IMR-90 (cell line): ENCODE data around the gene ANO2. TPM values are rescaled to one million over a fixed set of nuclear protein-coding genes. Genes with fewer than 3 reads are reported as not detected.

Experiments
- ATAC-seq: fragments of 200-7000 bp; cut with Tn5 transposase; 2 replicates; pipeline ENCODE4 v1.9.1; 2020; ENCODE audit warnings: low read depth, mild to moderate bottlenecking, moderate library complexity
- BruUV-seq: library from RNA; stranded (reverse); fragments of 400-500 nt; replicated peaks from 2 replicates; lab custom pipeline; 2021; lab: Mats Ljungman, UMichigan
- CTCF ChIA-PET: fragments of 300-600 bp; formaldehyde crosslinking; extraction: SDS; loops from one replicate; lab custom pipeline; 2021; ENCODE audit warnings: antibody characterized with exemption; lab: Yijun Ruan, JAX
- POLR2A ChIA-PET: fragments of 300-600 bp; sonication (Branson Sonifier 250); formaldehyde crosslinking; loops from one replicate; lab custom pipeline; 2022; ENCODE audit warnings: antibody characterized with exemption; ENCODE audit not compliant: unreplicated experiment; lab: Charles Lee
- DNase-seq: peaks from one replicate; pipeline ENCODE4 v3.0.0; 2013
- H2AFZ ChIP-seq: replicated peaks from 2 replicates; pipeline ENCODE3; 2013; ENCODE audit warnings: low read length, mild to moderate bottlenecking; ENCODE audit not compliant: poor library complexity
- H2AK5ac ChIP-seq: 2 replicates; pipeline ENCODE4 v1.6.1; 2013; ENCODE audit warnings: low read depth, low read length, inconsistent platforms
- H2AK9ac ChIP-seq: replicated peaks from 2 replicates; pipeline ENCODE3; 2013; ENCODE audit warnings: mild to moderate bottlenecking, low read depth, low read length, moderate library complexity; ENCODE audit not compliant: poor library complexity
- H2BK120ac ChIP-seq: 2 replicates; pipeline ENCODE4 v1.6.1; 2013; ENCODE audit warnings: low read depth, low read length, inconsistent platforms
- H2BK15ac ChIP-seq: 3 replicates; pipeline ENCODE4 v1.6.1; 2013; ENCODE audit warnings: low read depth, low read length, inconsistent platforms
- H2BK20ac ChIP-seq: 2 replicates; pipeline ENCODE4 v1.6.1; 2013; ENCODE audit warnings: low read depth, mild to moderate bottlenecking, inconsistent platforms, low read length, moderate library complexity
- H2BK5ac ChIP-seq: 2 replicates; pipeline ENCODE4 v1.6.1; 2013; ENCODE audit warnings: mild to moderate bottlenecking, low read depth, low read length, inconsistent platforms; ENCODE audit not compliant: poor library complexity, severe bottlenecking
- H3K14ac ChIP-seq: replicated peaks from 2 replicates; pipeline ENCODE4 v1.6.1; 2013; ENCODE audit warnings: low read depth, low read length, inconsistent platforms
- H3K18ac ChIP-seq: 2 replicates; pipeline ENCODE4 v1.6.1; 2013; ENCODE audit warnings: low read depth, low read length, control low read depth
- H3K23ac ChIP-seq: 2 replicates; pipeline ENCODE4 v1.6.1; 2013; ENCODE audit warnings: low read depth, low read length, inconsistent platforms
- H3K27ac ChIP-seq: 2 replicates; pipeline ENCODE4 v1.5.1; 2013; ENCODE audit warnings: mild to moderate bottlenecking, control low read depth, low read length; ENCODE audit not compliant: insufficient read depth
- H3K27me3 ChIP-seq: 2 replicates; pipeline ENCODE4 v1.6.1; 2013; ENCODE audit warnings: low read length; ENCODE audit not compliant: control insufficient read depth, insufficient read depth
- H3K36me3 ChIP-seq: 2 replicates; pipeline ENCODE4 v1.6.1; 2013; ENCODE audit warnings: low read length, mixed read lengths; ENCODE audit not compliant: control insufficient read depth, insufficient read depth
- H3K4ac ChIP-seq: 2 replicates; pipeline ENCODE4 v1.6.1; 2013; ENCODE audit warnings: low read depth, low read length, inconsistent platforms
- H3K4me1 ChIP-seq: 2 replicates; pipeline ENCODE4 v1.6.1; 2013; ENCODE audit warnings: low read length, mixed read lengths; ENCODE audit not compliant: control insufficient read depth, insufficient read depth
- H3K4me2 ChIP-seq: 2 replicates; pipeline ENCODE4 v1.6.1; 2013; ENCODE audit warnings: low read depth, mild to moderate bottlenecking, control low read depth, low read length, moderate library complexity
- H3K4me3 ChIP-seq: 2 replicates; pipeline ENCODE4 v1.5.1; 2013; ENCODE audit warnings: low read depth, mild to moderate bottlenecking, control low read depth, low read length, moderate library complexity; ENCODE audit not compliant: insufficient read depth
- H3K56ac ChIP-seq: 2 replicates; pipeline ENCODE4 v1.6.1; 2013; ENCODE audit warnings: low read length, inconsistent platforms; ENCODE audit not compliant: insufficient read depth; ENCODE audit errors: extremely low read depth
- H3K79me1 ChIP-seq, 2 experiments: 2 replicates each; pipeline ENCODE4 v1.6.1; 2013; ENCODE audit warnings: low read length in 2 of 2, inconsistent platforms in 1 of 2, low read depth in 1 of 2
- H3K9ac ChIP-seq: 2 replicates; pipeline ENCODE4 v1.6.1; 2013; ENCODE audit warnings: low read depth, low read length, control low read depth
- H3K9me1 ChIP-seq: 2 replicates; pipeline ENCODE4 v1.6.1; 2013; ENCODE audit warnings: low read length, inconsistent platforms; ENCODE audit not compliant: insufficient read depth
- H3K9me3 ChIP-seq: 2 replicates; pipeline ENCODE4 v1.6.1; 2013; ENCODE audit warnings: low read length; ENCODE audit not compliant: control insufficient read depth, insufficient read depth
- H4K20me1 ChIP-seq: 2 replicates; pipeline ENCODE4 v1.6.1; 2013; ENCODE audit warnings: low read length, inconsistent platforms; ENCODE audit not compliant: insufficient read depth
- H4K5ac ChIP-seq: 2 replicates; pipeline ENCODE4 v1.6.1; 2013; ENCODE audit warnings: mild to moderate bottlenecking, low read depth, low read length, control low read depth
- H4K8ac ChIP-seq, 2 experiments: 2 replicates each; pipeline ENCODE4 v1.6.1; 2013; ENCODE audit warnings: low read depth in 2 of 2, low read length in 2 of 2, control low read depth in 1 of 2, inconsistent platforms in 1 of 2
- H4K91ac ChIP-seq: 2 replicates; pipeline ENCODE4 v1.6.1; 2013; ENCODE audit warnings: low read depth, low read length, inconsistent platforms; ENCODE audit not compliant: insufficient read depth
- BHLHE40 ChIP-seq: fragments of 150-350 bp; IDR thresholded peaks from 2 replicates; pipeline ENCODE4 v1.6.1; 2016; ENCODE audit warnings: mild to moderate bottlenecking, low read depth, low read length
- CEBPB ChIP-seq: IDR thresholded peaks from 2 replicates; pipeline ENCODE4 v1.6.1; 2012; ENCODE audit warnings: low read depth, low read length, improper control_type of control experiment
- CHD1 ChIP-seq: IDR thresholded peaks from 2 replicates; pipeline ENCODE4 v1.6.1; 2012; ENCODE audit warnings: low read depth, low read length, improper control_type of control experiment
- FOS ChIP-seq: fragments of 150-350 bp; IDR thresholded peaks from 2 replicates; pipeline ENCODE4 v1.6.1; 2016; ENCODE audit warnings: low read depth, low read length
- MAFK ChIP-seq: IDR thresholded peaks from 2 replicates; pipeline ENCODE4 v1.6.1; 2012; ENCODE audit warnings: low read depth, low read length, improper control_type of control experiment
- MAZ ChIP-seq: IDR thresholded peaks from 2 replicates; pipeline ENCODE4 v1.6.1; 2012; ENCODE audit warnings: low read depth, mild to moderate bottlenecking, low read length, improper control_type of control experiment, moderate library complexity, borderline replicate concordance
- MXI1 ChIP-seq: IDR thresholded peaks from 2 replicates; pipeline ENCODE4 v1.6.1; 2012; ENCODE audit warnings: low read depth, mild to moderate bottlenecking, low read length, moderate library complexity, borderline replicate concordance
- NFE2L2 ChIP-seq: fragments of 150-350 bp; IDR thresholded peaks from 2 replicates; pipeline ENCODE4 v1.6.1; 2016; ENCODE audit warnings: low read depth, mild to moderate bottlenecking, low read length
- POLR2A ChIP-seq: IDR thresholded peaks from 2 replicates; pipeline ENCODE4 v1.6.1; 2012; ENCODE audit warnings: mild to moderate bottlenecking, low read depth, low read length
- RAD21 ChIP-seq: IDR thresholded peaks from 2 replicates; pipeline ENCODE4 v1.6.1; 2012; ENCODE audit warnings: low read length, improper control_type of control experiment
- RCOR1 ChIP-seq: IDR thresholded peaks from 2 replicates; pipeline ENCODE4 v1.6.1; 2012; ENCODE audit warnings: mild to moderate bottlenecking, low read length, improper control_type of control experiment; ENCODE audit not compliant: insufficient replicate concordance
- RFX5 ChIP-seq: IDR thresholded peaks from 2 replicates; pipeline ENCODE4 v1.8.0; 2012; ENCODE audit warnings: low read depth, mild to moderate bottlenecking, low read length, moderate library complexity
- SMC3 ChIP-seq: fragments of 150-350 bp; IDR thresholded peaks from 2 replicates; pipeline ENCODE4 v1.6.1; 2016; ENCODE audit warnings: low read depth, mild to moderate bottlenecking, antibody characterized with exemption, low read length, moderate library complexity
- WGBS, 2 experiments: methylation state at CpG; one replicate each; pipeline versions ENCODE4 v1.1.5 to v1.1.7; 2013; ENCODE audit warnings: missing lambda C conversion rate in 2 of 2; ENCODE audit not compliant: insufficient read length in 1 of 2; ENCODE audit errors: extremely low coverage in 2 of 2; 5-methylcytosine and 5-hydroxymethylcytosine counted together
- dilution Hi-C: fragments of 300-500 bp; cut with HindIII; formaldehyde crosslinking; loops from one replicate; pipeline ENCODE4 v1.14.3; 2018; ENCODE audit warnings: low sequenced_read_pairs; ENCODE audit not compliant: unreplicated experiment
- in situ Hi-C: fragments of 300-500 bp; cut with MboI; formaldehyde crosslinking; loops from 3 replicates; pipeline ENCODE4 v1.14.3; 2019; ENCODE audit warnings: low sequenced_read_pairs, inconsistent platforms, mixed read lengths
- intact Hi-C: fragments of 100-400 bp; cut with micrococcal nuclease; formaldehyde crosslinking; loops from 2 replicates; pipeline ENCODE4 v1.10.0; 2022
- polyA plus RNA-seq, 3 experiments: library from polyadenylated mRNA; depleted of rRNA; stranded (reverse); fragments of >200 nt; gene quantifications; 2 replicates each; pipeline ENCODE4 v1.2.3, GENCODE V29; 2012; ENCODE audit warnings: low replicate concordance in 1 of 3
- total RNA-seq: library from RNA; depleted of rRNA; stranded (reverse); fragments of >200 nt; gene quantifications from 2 replicates; pipeline ENCODE4 v1.2.3, GENCODE V29; 2012
- TF ChIP-seq, protein P1 (sequence below): fragments of 150-350 bp; IDR thresholded peaks from 2 replicates; pipeline ENCODE4 v1.6.1; 2016; ENCODE audit warnings: low read depth, mild to moderate bottlenecking, low read length, moderate library complexity, borderline replicate concordance
- TF ChIP-seq, protein P2 (sequence below): conservative IDR thresholded peaks from 2 replicates; pipeline ENCODE4 v1.5.1; 2012; ENCODE audit warnings: mild to moderate bottlenecking, low read depth, low read length, improper control_type of control experiment
- TF ChIP-seq, protein P3 (sequence below): fragments of 150-350 bp; IDR thresholded peaks from 2 replicates; pipeline ENCODE4 v1.6.1; 2017; ENCODE audit warnings: mild to moderate bottlenecking, antibody characterized with exemption, low read length, low read depth

ANO2 gene
- total and polyA plus RNA-seq, 2 of the 4 experiments (the other 2 are of a cell fraction): 0.22 TPM; not detected in 1

GRCh38 chr12:5623411-5623810, 321.6 kb downstream of the ANO2 start:
- Histone ChIP-seq H3K79me1 (no peaks in the 10 kb centered on the region), H4K20me1 (no peaks in the 10 kb centered on the region), H3K18ac (no peak overlapping the region), H3K27me3 (peaks cover 47% of the 10 kb centered on the region), H3K56ac (no peak overlapping the region), H4K91ac (no peak overlapping the region), H2AK9ac (no peak overlapping the region), H3K23ac (no peak overlapping the region), H3K4me3 (no peak overlapping the region), H3K36me3 (no peaks in the 10 kb centered on the region), H2BK15ac (no peak overlapping the region), H3K4me1 (no peaks in the 10 kb centered on the region; the same call in 1 of the 2 replicates), H3K14ac (no peak overlapping the region), H3K9ac (no peak overlapping the region), H3K27ac (no peak overlapping the region), H3K9me1 (no peaks in the 10 kb centered on the region), H3K4ac (no peak overlapping the region), H2BK120ac (no peak overlapping the region), H4K8ac (no peak overlapping the region), H3K4me2 (no peak overlapping the region), H4K5ac (no peak overlapping the region), H2AFZ (no peak overlapping the region), H2BK5ac (no peak overlapping the region), H2BK20ac (no peak overlapping the region), H3K9me3 (no peaks in the 10 kb centered on the region), H2AK5ac (no peak overlapping the region)
- in situ Hi-C loops: no loop called here
- no peak for DNase-seq
- POLR2A ChIA-PET: no interaction called here
- BruUV-seq: no TSS peak
- 40% methylated on average over 3 of the region's 7 CpGs; no CpG with 5 or more reads in 1 of the 2 experiments for WGBS, 2 experiments
- intact Hi-C loops: no loop called here
- ATAC-seq: no peak
- dilution Hi-C loops: no loop called here
- CTCF ChIA-PET: no interaction called here
- TF ChIP-seq NFE2L2: no peak
- no peak for TF ChIP-seq BHLHE40
- TF ChIP-seq RFX5: no peak
- no peak for TF ChIP-seq MXI1
- TF ChIP-seq, protein P1, sequence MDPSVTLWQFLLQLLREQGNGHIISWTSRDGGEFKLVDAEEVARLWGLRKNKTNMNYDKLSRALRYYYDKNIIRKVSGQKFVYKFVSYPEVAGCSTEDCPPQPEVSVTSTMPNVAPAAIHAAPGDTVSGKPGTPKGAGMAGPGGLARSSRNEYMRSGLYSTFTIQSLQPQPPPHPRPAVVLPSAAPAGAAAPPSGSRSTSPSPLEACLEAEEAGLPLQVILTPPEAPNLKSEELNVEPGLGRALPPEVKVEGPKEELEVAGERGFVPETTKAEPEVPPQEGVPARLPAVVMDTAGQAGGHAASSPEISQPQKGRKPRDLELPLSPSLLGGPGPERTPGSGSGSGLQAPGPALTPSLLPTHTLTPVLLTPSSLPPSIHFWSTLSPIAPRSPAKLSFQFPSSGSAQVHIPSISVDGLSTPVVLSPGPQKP: no peak
- no peak for TF ChIP-seq SMC3
- TF ChIP-seq MAZ: no peak
- TF ChIP-seq, protein P2, sequence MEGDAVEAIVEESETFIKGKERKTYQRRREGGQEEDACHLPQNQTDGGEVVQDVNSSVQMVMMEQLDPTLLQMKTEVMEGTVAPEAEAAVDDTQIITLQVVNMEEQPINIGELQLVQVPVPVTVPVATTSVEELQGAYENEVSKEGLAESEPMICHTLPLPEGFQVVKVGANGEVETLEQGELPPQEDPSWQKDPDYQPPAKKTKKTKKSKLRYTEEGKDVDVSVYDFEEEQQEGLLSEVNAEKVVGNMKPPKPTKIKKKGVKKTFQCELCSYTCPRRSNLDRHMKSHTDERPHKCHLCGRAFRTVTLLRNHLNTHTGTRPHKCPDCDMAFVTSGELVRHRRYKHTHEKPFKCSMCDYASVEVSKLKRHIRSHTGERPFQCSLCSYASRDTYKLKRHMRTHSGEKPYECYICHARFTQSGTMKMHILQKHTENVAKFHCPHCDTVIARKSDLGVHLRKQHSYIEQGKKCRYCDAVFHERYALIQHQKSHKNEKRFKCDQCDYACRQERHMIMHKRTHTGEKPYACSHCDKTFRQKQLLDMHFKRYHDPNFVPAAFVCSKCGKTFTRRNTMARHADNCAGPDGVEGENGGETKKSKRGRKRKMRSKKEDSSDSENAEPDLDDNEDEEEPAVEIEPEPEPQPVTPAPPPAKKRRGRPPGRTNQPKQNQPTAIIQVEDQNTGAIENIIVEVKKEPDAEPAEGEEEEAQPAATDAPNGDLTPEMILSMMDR: no peak
- no peak for TF ChIP-seq CHD1
- TF ChIP-seq, protein P3, sequence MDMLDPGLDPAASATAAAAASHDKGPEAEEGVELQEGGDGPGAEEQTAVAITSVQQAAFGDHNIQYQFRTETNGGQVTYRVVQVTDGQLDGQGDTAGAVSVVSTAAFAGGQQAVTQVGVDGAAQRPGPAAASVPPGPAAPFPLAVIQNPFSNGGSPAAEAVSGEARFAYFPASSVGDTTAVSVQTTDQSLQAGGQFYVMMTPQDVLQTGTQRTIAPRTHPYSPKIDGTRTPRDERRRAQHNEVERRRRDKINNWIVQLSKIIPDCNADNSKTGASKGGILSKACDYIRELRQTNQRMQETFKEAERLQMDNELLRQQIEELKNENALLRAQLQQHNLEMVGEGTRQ: no peak
- no peak for TF ChIP-seq FOS
- no peak for TF ChIP-seq RCOR1
- TF ChIP-seq POLR2A: no peak
- no peak for TF ChIP-seq RAD21
- TF ChIP-seq MAFK: no peak
- no peak for TF ChIP-seq CEBPB
